Spleen (tissue), 7 donors: ENCODE measurements around the gene PLS3.

ENCODE experiments used
- CTCF ChIP-seq, 11 experiments: fragments of 200-600 bp in 7 of 11; fragments of 450-650 bp in 4 of 11; sonication (generic) in 4 of 11; IDR thresholded peaks in 8 of 11; conservative IDR thresholded peaks in 3 of 11; 1 replicate in 7 of 11; 2 replicates in 4 of 11; pipeline versions ENCODE4 v1.4.0 to v1.8.0; 2016 to 2021; ENCODE audit warnings: antibody characterized with exemption in 11 of 11, inconsistent platforms in 4 of 11, mild to moderate bottlenecking in 1 of 11
- POLR2AphosphoS5 ChIP-seq, 3 donors: sonication (generic); formaldehyde crosslinking; IDR thresholded peaks; one replicate each; pipeline ENCODE4 v1.5.1; 2017; ENCODE audit warnings: antibody characterized with exemption in 3 of 3
- donor health status: DM: no; HTN: no; CAD: no; lungs with moderate emphysema.
- donor health status: DM: no; HTN: no; CAD: no.
- donor health status: DM: no; HTN: no; CAD: no.

- TF ChIP-seq CTCF (IDR thresholded peaks at IDR 0.05 in 8 of 11, conservative IDR thresholded peaks at IDR 0.05 in 3 of 11) (no peak), POLR2AphosphoS5 (IDR thresholded peaks at IDR 0.05) (no peak)
Measured at GRCh38 chrX:115665122-115665521, 104.1 kb downstream of the PLS3 start.
